ENCODE measurements around the gene HINT2.
A peak's percentile ranks its signal among the peaks of the same experiment; 100 is the strongest.

HINT2 gene

GRCh38 chr9:35840881-35841644 lies 26.2 kb upstream of the HINT2 start:
- DNase-seq: no peak

DNA sequence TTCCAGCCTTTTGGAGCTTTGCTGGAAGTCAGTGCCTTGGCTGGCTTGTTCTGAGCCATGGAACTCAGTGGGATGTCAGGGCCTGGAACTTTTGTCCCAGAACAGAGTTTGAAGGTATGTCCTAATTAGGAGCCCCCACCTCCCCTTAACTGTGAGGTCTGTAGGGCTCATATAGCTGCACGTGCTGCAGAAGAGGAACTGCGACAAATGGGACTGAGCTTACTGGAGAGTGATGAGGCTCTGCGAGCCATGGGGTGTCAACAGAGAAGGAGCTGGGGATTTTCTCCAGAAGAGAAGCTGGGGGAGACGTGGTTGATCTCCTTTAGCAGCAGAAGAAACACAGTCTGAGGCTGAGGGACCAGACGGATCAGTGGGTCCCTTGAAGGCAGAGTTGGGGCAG lies 25.1 kb upstream of the HINT2 start:
- DNase-seq: no peak

- no peak for DNase-seq
Observed at GRCh38 chr9:35836595-35836994, 21.8 kb upstream of the HINT2 start.

DNA sequence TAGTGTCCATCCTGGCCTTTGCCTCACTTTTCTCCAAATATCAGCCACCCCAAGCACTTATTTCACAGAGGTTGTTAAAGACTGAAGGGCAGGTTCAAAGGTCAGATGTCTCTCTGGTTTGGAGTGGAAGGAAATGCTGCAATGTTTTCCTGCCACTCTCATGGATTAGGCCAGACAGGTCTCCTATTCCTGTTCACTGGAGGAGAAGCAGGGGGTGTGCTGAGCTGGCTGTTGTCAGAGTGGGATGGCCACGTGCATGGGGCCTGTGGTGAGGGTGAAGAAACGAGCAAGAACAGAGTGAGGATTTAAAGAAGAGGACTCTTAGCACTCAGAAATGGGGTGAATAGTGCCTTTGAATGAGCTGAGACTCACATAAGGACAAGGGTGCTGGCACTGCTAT lies 20.9 kb upstream of the HINT2 start:
- DNase-seq: no peak

DNA sequence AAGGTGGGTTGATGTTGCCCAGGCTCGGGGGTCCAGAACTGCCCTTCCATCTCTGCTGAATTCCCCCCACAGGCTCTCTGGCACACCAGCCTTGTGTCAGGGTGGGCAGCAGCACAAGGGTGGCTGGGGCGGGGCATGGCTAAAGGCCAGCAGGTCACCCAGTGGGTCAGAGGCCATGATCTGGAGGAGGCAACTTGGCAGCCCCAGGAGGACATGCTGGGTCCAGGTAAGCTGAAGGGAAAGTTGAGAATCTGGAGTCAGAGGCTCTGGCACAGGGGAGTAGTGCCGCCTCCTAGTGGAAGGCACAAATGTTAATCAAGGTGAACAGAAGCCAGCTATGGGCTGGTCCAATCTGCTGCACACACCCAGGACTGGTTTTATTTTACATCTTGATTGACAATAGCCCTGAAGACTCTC lies 20.4 kb upstream of the HINT2 start:
- no peak for DNase-seq

GRCh38 chr9:35834260-35835215 lies 19.7 kb upstream of the HINT2 start:
- DNase-seq: no peak

DNA sequence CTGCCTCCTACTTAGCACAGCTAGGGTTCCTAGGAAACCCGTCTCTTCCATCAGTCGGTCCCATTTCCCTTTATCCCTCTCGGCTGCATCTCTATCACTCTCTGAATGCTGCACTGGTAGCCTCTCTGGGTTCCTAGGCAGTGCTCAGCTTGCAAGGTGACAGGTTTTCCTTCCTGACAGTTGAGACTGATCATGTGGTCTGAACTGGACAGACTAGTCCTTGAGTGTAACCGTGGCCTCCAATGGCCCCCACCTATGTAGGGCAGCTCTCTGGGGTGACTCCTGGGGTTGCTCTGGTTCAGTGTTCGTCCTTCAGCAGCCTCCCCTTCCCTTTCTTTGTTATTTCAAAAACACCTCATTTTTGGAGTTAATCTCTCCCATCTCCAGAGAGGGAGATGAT lies 18.0 kb upstream of the HINT2 start:
- DNase-seq: no peak

GRCh38 chr9:35831040-35831439 lies 16.2 kb upstream of the HINT2 start:
- DNase-seq: no peak

GRCh38 chr9:35829764-35830096 lies 14.9 kb upstream of the HINT2 start:
- DNase-seq: no peak

- peak; percentile 72 for DNase-seq
Observed at GRCh38 chr9:35829084-35829763, 14.4 kb upstream of the HINT2 start, which contains the start of gene TMEM8B. Gene TMEM8B (plus strand): TSS chr9:35829228. CDS start chr9:35829448, 220 bp downstream.

DNA sequence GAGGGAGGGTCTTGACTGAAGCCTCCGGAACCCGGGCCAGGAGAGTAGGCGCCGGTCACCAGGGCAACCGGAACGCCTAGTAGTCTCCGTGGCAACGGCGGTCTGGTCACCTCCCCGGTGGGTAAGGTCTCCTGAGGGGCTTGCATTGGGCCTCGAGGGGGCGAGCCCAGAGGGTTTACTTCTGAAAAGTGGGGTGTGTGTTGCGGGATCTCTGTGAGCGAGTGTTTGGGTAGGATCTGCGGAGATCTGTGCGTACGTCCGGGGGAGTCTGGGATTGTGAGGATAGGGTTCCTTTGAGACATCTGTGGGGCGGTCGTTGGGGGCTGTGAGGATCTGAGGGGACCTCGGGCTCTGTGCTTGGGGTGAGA lies 13.9 kb upstream of the HINT2 start, which contains the start of gene FAM221B:
Gene FAM221B, minus strand, starts transcription at position 17 of the 368 bp plus-strand sequence. CDS start 2,571 bp downstream, outside the sequence.
- DNase-seq: no peak

DNA sequence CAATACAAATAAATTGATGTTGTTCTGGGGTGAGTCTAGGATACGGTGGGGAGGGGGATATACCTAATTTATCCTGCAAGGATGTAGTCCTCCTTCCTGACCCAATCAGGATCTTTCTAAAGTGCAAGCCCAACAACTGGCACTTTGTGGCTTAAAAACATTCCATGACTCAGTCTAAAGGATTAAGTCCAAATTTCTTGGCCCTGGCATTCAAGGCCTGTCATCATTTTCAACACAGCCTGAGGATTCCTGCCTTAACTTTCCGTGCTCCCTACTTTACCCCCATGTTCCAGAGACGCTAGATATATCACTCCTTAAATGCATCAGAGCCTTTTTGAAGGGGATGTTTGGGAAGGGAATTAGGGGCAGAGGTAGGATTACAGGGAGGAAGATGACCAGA lies 12.6 kb upstream of the HINT2 start:
- no peak for DNase-seq

DNA sequence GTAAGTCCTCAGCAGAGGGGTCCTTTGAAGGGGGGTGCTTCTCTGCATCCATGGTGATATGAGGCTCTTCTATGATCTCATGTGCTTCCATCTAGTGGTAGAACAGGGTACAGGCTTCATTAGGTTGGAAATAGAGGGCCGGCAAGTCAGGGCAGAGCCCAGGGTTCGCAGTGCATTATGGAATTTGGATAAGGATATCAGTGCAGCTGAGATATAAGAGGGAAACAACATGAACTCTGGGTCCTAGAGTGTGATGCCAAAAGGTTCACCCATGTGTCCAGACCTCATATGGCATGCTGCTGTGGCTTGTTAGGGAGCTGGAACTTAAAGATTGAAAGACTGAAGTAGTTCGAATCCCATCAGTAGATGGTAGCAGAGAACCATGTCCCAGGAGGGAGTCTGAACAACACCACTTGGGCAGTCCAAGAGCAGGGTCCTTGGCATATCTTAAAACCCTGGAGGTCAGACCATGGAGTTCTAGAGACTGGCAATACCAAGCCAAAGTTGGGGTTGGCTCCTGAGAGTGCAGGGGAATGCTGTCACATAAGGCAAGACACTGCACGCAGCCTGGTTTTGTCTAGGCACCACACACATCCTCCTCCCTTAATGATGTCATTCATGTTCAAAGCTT lies 11.3 kb upstream of the HINT2 start:
- DNase-seq: peak; percentile 42

GRCh38 chr9:35822926-35823325 lies 8.1 kb upstream of the HINT2 start:
- no peak for DNase-seq

DNA sequence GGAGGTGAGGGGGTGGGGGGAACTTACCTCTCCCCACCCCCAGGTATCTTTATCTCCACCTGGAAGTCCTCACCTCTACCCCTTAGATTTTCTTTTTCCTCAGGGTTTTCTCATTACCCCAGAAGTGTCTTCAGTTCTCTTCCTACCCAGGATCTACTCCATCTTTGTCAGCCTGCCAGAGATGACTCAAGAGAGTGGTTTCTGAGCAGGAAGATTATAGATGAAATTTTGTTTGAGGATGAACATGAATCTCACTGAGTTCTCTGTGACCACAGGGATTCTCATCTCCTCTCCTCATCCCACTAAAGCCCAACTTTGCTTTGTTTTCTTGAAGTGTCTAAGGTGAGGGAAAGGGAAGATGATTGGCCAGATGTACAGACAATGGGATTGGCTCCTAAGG lies 5.2 kb upstream of the HINT2 start:
- DNase-seq: no peak

- DNase-seq: no peak
Observed at GRCh38 chr9:35818341-35818740, 3.5 kb upstream of the HINT2 start.

DNA sequence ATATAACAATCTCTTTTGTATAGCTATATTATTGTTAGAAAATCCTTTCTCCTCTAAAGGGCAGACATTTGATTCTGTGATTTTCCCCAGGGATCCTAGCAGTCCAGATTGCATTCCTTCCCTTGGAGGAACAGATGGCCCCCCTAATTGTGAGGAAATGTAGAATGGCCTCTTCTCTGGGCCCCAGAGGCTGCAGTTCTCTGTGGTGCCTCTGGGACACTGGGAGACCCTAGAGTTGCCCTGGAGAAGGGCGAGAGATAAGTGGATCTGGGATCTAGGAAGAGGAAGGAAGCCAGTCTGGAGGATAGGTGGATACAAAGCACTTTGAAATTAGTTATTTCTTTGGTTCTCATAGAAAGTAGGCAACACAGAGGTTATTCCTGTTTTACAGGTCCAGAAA lies 1.9 kb upstream of the HINT2 start:
- peak; percentile 23 for DNase-seq

DNA sequence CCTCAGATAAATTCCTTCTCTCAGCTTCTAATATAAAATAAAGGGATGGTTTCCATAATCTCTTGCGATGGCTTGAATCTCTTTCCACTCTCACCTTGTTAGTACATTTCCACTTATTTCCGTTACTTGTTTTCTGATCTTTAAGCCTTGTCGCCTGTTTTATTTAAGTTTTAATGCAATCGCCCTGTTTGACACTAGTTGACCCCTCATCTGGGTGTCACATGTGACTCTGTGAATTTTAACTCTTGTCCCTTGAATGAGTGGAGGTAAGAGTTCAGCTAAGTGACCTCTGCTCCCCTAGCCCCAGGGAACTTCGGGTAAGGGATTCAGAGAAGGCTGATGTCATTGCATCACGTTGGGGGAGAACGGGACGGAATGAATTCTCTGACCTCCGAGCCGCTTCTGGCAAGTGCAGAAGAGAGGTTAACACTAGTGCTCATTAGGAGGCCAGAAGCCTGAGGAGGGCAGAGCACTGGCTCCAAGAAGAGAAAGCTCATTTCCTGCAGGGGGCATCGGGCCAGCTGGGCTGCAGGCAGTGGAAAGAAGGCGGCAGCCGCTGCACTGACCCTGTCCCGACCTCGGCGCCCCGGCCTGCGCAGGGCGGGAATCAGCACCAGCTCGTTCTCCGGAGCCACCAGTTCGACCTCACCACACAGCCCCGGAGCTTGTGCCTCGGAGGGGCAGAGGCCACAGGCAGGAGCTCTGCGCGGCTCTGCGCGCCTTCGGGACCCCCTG lies 569 bp downstream of the HINT2 start:
- DNase-seq: no peak

DNA sequence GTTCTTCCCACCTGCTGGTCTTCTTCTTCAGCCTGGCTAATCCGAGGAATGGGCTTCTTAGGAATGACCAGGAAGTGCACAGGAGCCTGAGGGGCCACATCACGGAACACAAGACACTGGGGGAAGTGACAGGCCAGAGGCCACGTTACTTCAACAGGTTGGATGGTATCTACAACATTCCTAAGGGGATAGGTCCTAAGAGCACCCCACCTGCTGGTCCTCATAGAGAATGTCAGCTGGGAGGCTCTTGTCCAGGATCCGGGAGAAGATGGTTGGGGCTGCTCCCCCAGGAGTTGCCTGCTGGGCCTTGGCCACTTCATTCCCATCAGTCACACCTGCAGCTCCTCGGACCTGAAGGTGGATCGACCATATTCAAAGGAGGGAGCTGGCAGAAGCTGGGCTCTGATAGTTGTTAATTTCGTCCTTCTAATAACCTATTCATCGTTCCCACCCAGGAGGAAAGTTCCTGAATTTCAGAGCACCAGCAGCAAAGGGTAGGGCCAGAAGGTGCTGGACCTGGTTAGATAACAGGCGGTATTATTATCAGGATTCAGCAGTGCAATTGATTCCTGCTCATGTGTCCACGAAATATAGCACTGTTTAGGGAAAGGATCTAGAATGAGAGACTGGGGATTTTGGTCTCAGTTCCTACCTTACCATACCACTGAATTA lies 1.3 kb downstream of the HINT2 start:
- DNase-seq: no peak

GRCh38 chr9:35812025-35812602 lies 2.7 kb downstream of the HINT2 start, which contains the start of gene SPAG8:
Gene SPAG8 (minus strand): TSS chr9:35812262. CDS start chr9:35812147, 115 bp downstream.
- peak; percentile 92 for DNase-seq
